Thyroid gland (tissue), 4 donors: ENCODE results near the gene ARID4B. TPM values are rescaled to one million over a fixed set of nuclear protein-coding genes. Genes with fewer than 3 reads are reported as not detected.

Source experiments
- DNase-seq, 2 donors: peaks; one replicate each; pipeline ENCODE4 v3.0.0-alpha.2; 2019
- H3K27ac ChIP-seq, 3 donors: fragments of 200-600 bp; sonication (generic); 1 replicate in 2 of 3; 2 replicates in 1 of 3; pipeline ENCODE4 v1.5.1; 2016 to 2019; ENCODE audit warnings: mild to moderate bottlenecking in 1 of 3, moderate library complexity in 1 of 3
- H3K27me3 ChIP-seq: fragments of 200-600 bp; sonication (generic); one replicate; pipeline ENCODE4 v1.5.1; 2019
- H3K36me3 ChIP-seq, 2 donors: fragments of 200-600 bp; sonication (generic); one replicate each; pipeline ENCODE4 v1.5.1; 2016 to 2019
- H3K4me1 ChIP-seq, 2 donors: fragments of 200-600 bp; sonication (generic); one replicate each; pipeline ENCODE4 v1.5.1; 2017 to 2019
- H3K4me3 ChIP-seq, 3 donors: fragments of 200-600 bp; sonication (generic); replicated peaks in 1 of 3; 1 replicate in 2 of 3; 2 replicates in 1 of 3; pipeline ENCODE4 v1.5.1; 2016; ENCODE audit warnings: mild to moderate bottlenecking in 1 of 3
- H3K9me3 ChIP-seq: fragments of 200-600 bp; sonication (generic); one replicate; pipeline ENCODE4 v1.5.1; 2017
- CTCF ChIP-seq, 6 experiments: fragments of 200-600 bp in 3 of 6; fragments of 450-650 bp in 3 of 6; sonication (generic) in 3 of 6; IDR thresholded peaks; one replicate each; pipeline ENCODE4 v1.5.1; 2016 to 2019; ENCODE audit warnings: antibody characterized with exemption in 6 of 6, mild to moderate bottlenecking in 2 of 6, inconsistent platforms in 1 of 6, moderate library complexity in 1 of 6
- POLR2A ChIP-seq, 2 donors: fragments of 450-650 bp; IDR thresholded peaks; one replicate each; pipeline ENCODE4 v1.6.1; 2017; ENCODE audit warnings: antibody characterized with exemption in 2 of 2, mild to moderate bottlenecking in 2 of 2, moderate library complexity in 1 of 2
- WGBS, 2 donors: methylation state at CpG; one replicate each; pipeline ENCODE4 v1.1.5; 2017; 5-methylcytosine and 5-hydroxymethylcytosine counted together
- intact Hi-C: fragments of 100-400 bp; cut with DNase I; formaldehyde crosslinking; loops from one replicate; pipeline ENCODE4 v1.15.1; 2023
- total RNA-seq, 4 donors: library from RNA; depleted of rRNA; stranded (reverse); fragments of >200 nt; gene quantifications; one replicate each; pipeline ENCODE4 v1.2.3, GENCODE V29; 2016

ARID4B gene
- total RNA-seq, 4 donors from 2014 or later, result 49.0 to 65.4 (median 52.5) TPM

- Histone ChIP-seq H3K27me3 (no peaks in the 10 kb centered on the region), H3K27ac (no peak overlapping the region), H3K9me3 (no peaks in the 10 kb centered on the region), H3K4me1 (no peaks in the 10 kb centered on the region), H3K4me3 (no peak overlapping the region), H3K36me3 (peaks cover 31 to 41% of the 10 kb centered on the region in 2 donors)
- TF ChIP-seq CTCF (IDR thresholded peaks at IDR 0.05) (no peak), POLR2A (IDR thresholded peaks at IDR 0.05) (no peak)
- 97 to 98% methylated on average over 5 of the region's 5 CpGs for WGBS, 2 donors
- intact Hi-C loops, result no loop called here
- no peak for DNase-seq
These were observed 188.7 kb downstream of the ARID4B start for GRCh38 chr1:235139315-235139714.

GRCh38 chr1:235138821-235139220 lies 189.2 kb downstream of the ARID4B start:
- Histone ChIP-seq H3K9me3 (no peaks in the 10 kb centered on the region), H3K4me1 (no peaks in the 10 kb centered on the region), H3K36me3 (peaks cover 36 to 40% of the 10 kb centered on the region in 2 donors), H3K4me3 (no peak overlapping the region), H3K27ac (no peak overlapping the region), H3K27me3 (no peaks in the 10 kb centered on the region)
- DNase-seq, result no peak
- TF ChIP-seq CTCF (IDR thresholded peaks at IDR 0.05) (no peak), POLR2A (IDR thresholded peaks at IDR 0.05) (no peak)
- 78 to 93% methylated on average over 2 of the region's 2 CpGs for WGBS, 2 donors
- intact Hi-C loops, result no loop called here

GRCh38 chr1:235136111-235136510 lies 191.9 kb downstream of the ARID4B start:
- H3K4me3 ChIP-seq, result no peak overlapping the region
- H3K36me3 ChIP-seq, result peaks cover 37 to 45% of the 10 kb centered on the region in 2 donors
- no peak overlapping the region for H3K27ac ChIP-seq
- DNase-seq, result no peak
- 58 to 64% methylated on average over 4 of the region's 4 CpGs for WGBS, 2 donors
- TF ChIP-seq CTCF (IDR thresholded peaks at IDR 0.05) (no peak), POLR2A (IDR thresholded peaks at IDR 0.05) (no peak)
- no peaks in the 10 kb centered on the region for H3K9me3 ChIP-seq
- no peaks in the 10 kb centered on the region for H3K4me1 ChIP-seq
- H3K27me3 ChIP-seq, result no peaks in the 10 kb centered on the region
- intact Hi-C loops, result no loop called here

- DNase-seq, result no peak
- H3K27me3 ChIP-seq, result no peaks in the 10 kb centered on the region
- 97 to 98% methylated on average over 12 of the region's 12 CpGs for WGBS, 2 donors
- H3K4me3 ChIP-seq, result no peak overlapping the region
- H3K27ac ChIP-seq, result no peak overlapping the region
- intact Hi-C loops, result no loop called here
- H3K36me3 ChIP-seq, result peaks cover 37 to 38% of the 10 kb centered on the region in 2 donors
- no peaks in the 10 kb centered on the region for H3K9me3 ChIP-seq
- no peak for TF ChIP-seq CTCF (IDR thresholded peaks at IDR 0.05)
- no peak for TF ChIP-seq POLR2A (IDR thresholded peaks at IDR 0.05)
- H3K4me1 ChIP-seq, result no peaks in the 10 kb centered on the region
These were observed 193.8 kb downstream of the ARID4B start for GRCh38 chr1:235134171-235134570.

- intact Hi-C loops, result no loop called here
- Histone ChIP-seq H3K36me3 (peaks cover 37 to 38% of the 10 kb centered on the region in 2 donors), H3K4me3 (no peak overlapping the region), H3K27ac (no peak overlapping the region), H3K4me1 (no peaks in the 10 kb centered on the region), H3K9me3 (no peaks in the 10 kb centered on the region), H3K27me3 (no peaks in the 10 kb centered on the region)
- TF ChIP-seq POLR2A (IDR thresholded peaks at IDR 0.05) (no peak), CTCF (IDR thresholded peaks at IDR 0.05) (no peak)
- WGBS, 2 donors, result 98 to 99% methylated on average over 3 of the region's 3 CpGs
- DNase-seq, result no peak
These were observed 194.9 kb downstream of the ARID4B start for GRCh38 chr1:235133086-235133485.
